ENCODE data around the gene RTL1. TPM values are rescaled to one million over a fixed set of nuclear protein-coding genes. Genes with fewer than 3 reads are reported as not detected.

Gene RTL1
- total RNA-seq, 4 donors from 2014 or later = not detected

- intact Hi-C loops (cut with DNase I) = no loop called here
- no peak for DNase-seq (ENCODE audit: extremely low spot score)
These were observed 21.2 kb downstream of the RTL1 start for GRCh38 chr14:100882026-100882967.

GRCh38 chr14:100881211-100882025, 22.1 kb downstream of the RTL1 start:
- Histone ChIP-seq H3K27me3 (peaks cover 0 to 32% (median 0%) of the 10 kb centered on the region in 4 donors), H3K4me3 (no peak overlapping the region), H3K36me3 (no peaks in the 10 kb centered on the region), H3K27ac (replicated peaks in 1 of 4) (no peak overlapping the region), H3K9me3 (no peaks in the 10 kb centered on the region), H3K4me1 (no peaks in the 10 kb centered on the region)
- no peak for DNase-seq (ENCODE audit: extremely low spot score)
- intact Hi-C loops (cut with DNase I) = no loop called here
- WGBS = 95% methylated on average over 36 of the region's 38 CpGs
- TF ChIP-seq POLR2AphosphoS5 (IDR thresholded peaks at IDR 0.05) = no peak
- no peak for TF ChIP-seq EP300 (IDR thresholded peaks at IDR 0.05)
- TF ChIP-seq CTCF (IDR thresholded peaks at IDR 0.05) = no peak
- no peak for TF ChIP-seq POLR2A (IDR thresholded peaks at IDR 0.05; ENCODE audit: low read depth)

More at GRCh38 chr14:100882026-100882967, 21.2 kb downstream of the RTL1 start:
- H3K9me3 ChIP-seq = no peaks in the 10 kb centered on the region
- no peak overlapping the region for H3K4me3 ChIP-seq
- H3K36me3 ChIP-seq = no peaks in the 10 kb centered on the region
- H3K27ac ChIP-seq (replicated peaks in 1 of 4) = no peak overlapping the region
- peaks cover 0 to 24% (median 0%) of the 10 kb centered on the region in 4 donors for H3K27me3 ChIP-seq
- WGBS = 95% methylated on average over 49 of the region's 49 CpGs
- TF ChIP-seq POLR2A (IDR thresholded peaks at IDR 0.05; ENCODE audit: low read depth) = no peak
- no peak for TF ChIP-seq POLR2AphosphoS5 (IDR thresholded peaks at IDR 0.05)
- TF ChIP-seq CTCF (IDR thresholded peaks at IDR 0.05) = no peak
- H3K4me1 ChIP-seq = peaks cover 0 to under 1% (median 0%) of the 10 kb centered on the region in 4 donors

GRCh38 chr14:100880271-100881101, 23.0 kb downstream of the RTL1 start:
- no peak for TF ChIP-seq CTCF (IDR thresholded peaks at IDR 0.05)
- no peak for TF ChIP-seq POLR2A (IDR thresholded peaks at IDR 0.05; ENCODE audit: low read depth)
- no peak for TF ChIP-seq POLR2AphosphoS5 (IDR thresholded peaks at IDR 0.05)
- Histone ChIP-seq H3K36me3 (no peaks in the 10 kb centered on the region), H3K4me3 (no peak overlapping the region), H3K27ac (replicated peaks in 1 of 4) (no peak overlapping the region), H3K4me1 (no peaks in the 10 kb centered on the region), H3K27me3 (peaks cover 0 to 37% (median 0%) of the 10 kb centered on the region in 4 donors), H3K9me3 (no peaks in the 10 kb centered on the region)
- intact Hi-C loops (cut with DNase I) = no loop called here
- no peak for DNase-seq (ENCODE audit: extremely low spot score)
- 92% methylated on average over 24 of the region's 34 CpGs for WGBS

- TF ChIP-seq CTCF (IDR thresholded peaks at IDR 0.05) (no peak), POLR2A (IDR thresholded peaks at IDR 0.05; ENCODE audit: low read depth) (no peak)
- peaks cover 0 to 44% (median 2%) of the 10 kb centered on the region in 4 donors for H3K27me3 ChIP-seq
- no peak overlapping the region for H3K27ac ChIP-seq (replicated peaks in 1 of 4)
- H3K9me3 ChIP-seq = no peaks in the 10 kb centered on the region
- H3K36me3 ChIP-seq = no peaks in the 10 kb centered on the region
- intact Hi-C loops (cut with DNase I) = no loop called here
- H3K4me3 ChIP-seq = no peak overlapping the region
- H3K4me1 ChIP-seq = no peaks in the 10 kb centered on the region
- WGBS = 76% methylated on average over 8 of the region's 8 CpGs
- DNase-seq (ENCODE audit: extremely low spot score) = no peak
These were observed 23.7 kb downstream of the RTL1 start for GRCh38 chr14:100879782-100880181.

All from esophagus muscularis mucosa (tissue), 4 donors.